PC-9 (cell line): ENCODE results near the gene UTF1. TPM values are rescaled to one million over a fixed set of nuclear protein-coding genes. Genes with fewer than 3 reads are reported as not detected.

ENCODE experiments used
- BruUV-seq: library from RNA; stranded (reverse); fragments of 400-500 nt; replicated peaks from 2 replicates; lab custom pipeline; 2021; lab: Mats Ljungman, UMichigan
- CTCF ChIA-PET: fragments of 300-600 bp; sonication (Branson Sonifier 250); formaldehyde crosslinking; loops from one replicate; lab custom pipeline; 2022; ENCODE audit warnings: antibody characterized with exemption; lab: Charles Lee
- POLR2A ChIA-PET: fragments of 300-600 bp; sonication (Branson Sonifier 250); formaldehyde crosslinking; loops from one replicate; lab custom pipeline; 2022; ENCODE audit warnings: antibody characterized with exemption; ENCODE audit not compliant: unreplicated experiment; lab: Charles Lee
- DNase-seq, 2 experiments: peaks; one replicate each; pipeline versions ENCODE4 v3.0.0 to v3.0.0-alpha.2; 2015 to 2022; ENCODE audit warnings: mixed read lengths in 1 of 2
- H2AFZ ChIP-seq: fragments of 200-600 bp; sonication (generic); 2 replicates; pipeline ENCODE4 v1.8.1; 2017; ENCODE audit warnings: antibody characterized with exemption
- H3F3A ChIP-seq: fragments of 200-600 bp; sonication (generic); 2 replicates; pipeline ENCODE4 v1.8.1; 2017; ENCODE audit warnings: antibody characterized with exemption, mild to moderate bottlenecking, low read depth; ENCODE audit not compliant: insufficient read depth
- H3K27ac ChIP-seq: fragments of 200-600 bp; sonication (generic); 2 replicates; pipeline ENCODE4 v1.6.1; 2016; ENCODE audit warnings: mixed run types
- H3K27me3 ChIP-seq: fragments of 200-600 bp; sonication (generic); 2 replicates; pipeline ENCODE4 v1.6.1; 2016; ENCODE audit warnings: low read depth, mixed run types; ENCODE audit not compliant: insufficient read depth
- H3K36me3 ChIP-seq: fragments of 200-600 bp; sonication (generic); 2 replicates; pipeline ENCODE4 v1.6.1; 2016; ENCODE audit warnings: low read depth, mixed run types
- H3K4me1 ChIP-seq: fragments of 200-600 bp; sonication (generic); replicated peaks from 2 replicates; pipeline ENCODE4 v1.6.1; 2016; ENCODE audit warnings: mixed run types; ENCODE audit not compliant: insufficient read depth
- H3K4me2 ChIP-seq: fragments of 200-600 bp; sonication (generic); 2 replicates; pipeline ENCODE4 v1.6.1; 2017; ENCODE audit warnings: mixed run types
- H3K4me3 ChIP-seq: fragments of 200-600 bp; sonication (generic); 2 replicates; pipeline ENCODE4 v1.6.1; 2016; ENCODE audit warnings: mixed run types
- H3K79me2 ChIP-seq: fragments of 200-600 bp; sonication (generic); 2 replicates; pipeline ENCODE4 v1.6.1; 2017; ENCODE audit warnings: low read depth, mixed run types
- H3K9me2 ChIP-seq: fragments of 200-600 bp; sonication (generic); 2 replicates; pipeline ENCODE4 v1.8.1; 2017; ENCODE audit warnings: mild to moderate bottlenecking; ENCODE audit not compliant: insufficient read depth
- H3K9me3 ChIP-seq: fragments of 200-600 bp; sonication (generic); 2 replicates; pipeline ENCODE4 v1.8.1; 2016; ENCODE audit warnings: low read depth; ENCODE audit not compliant: insufficient read depth
- H4K20me1 ChIP-seq: fragments of 200-600 bp; sonication (generic); 2 replicates; pipeline ENCODE4 v1.8.1; 2017; ENCODE audit not compliant: insufficient read depth
- EZH2 ChIP-seq: fragments of 200-600 bp; sonication (generic); IDR thresholded peaks from 2 replicates; pipeline ENCODE4 v1.8.0; 2017; ENCODE audit warnings: antibody characterized with exemption, low read depth
- intact Hi-C: fragments of 100-400 bp; cut with micrococcal nuclease; formaldehyde crosslinking; loops from one replicate; pipeline ENCODE4 v1.10.0; 2022; ENCODE audit not compliant: unreplicated experiment
- total RNA-seq: library from RNA; stranded (reverse); gene quantifications from 2 replicates; pipeline ENCODE4 v1.2.3, GENCODE V29; 2021
- TF ChIP-seq, protein P1 (sequence below): fragments of 200-600 bp; sonication (generic); conservative IDR thresholded peaks from 2 replicates; pipeline ENCODE4 v1.6.1; 2017; ENCODE audit warnings: mixed run types, antibody characterized with exemption, mild to moderate bottlenecking, moderate library complexity

Gene UTF1
- total RNA-seq, 1 experiment from 2014 or later, result not detected

DNA sequence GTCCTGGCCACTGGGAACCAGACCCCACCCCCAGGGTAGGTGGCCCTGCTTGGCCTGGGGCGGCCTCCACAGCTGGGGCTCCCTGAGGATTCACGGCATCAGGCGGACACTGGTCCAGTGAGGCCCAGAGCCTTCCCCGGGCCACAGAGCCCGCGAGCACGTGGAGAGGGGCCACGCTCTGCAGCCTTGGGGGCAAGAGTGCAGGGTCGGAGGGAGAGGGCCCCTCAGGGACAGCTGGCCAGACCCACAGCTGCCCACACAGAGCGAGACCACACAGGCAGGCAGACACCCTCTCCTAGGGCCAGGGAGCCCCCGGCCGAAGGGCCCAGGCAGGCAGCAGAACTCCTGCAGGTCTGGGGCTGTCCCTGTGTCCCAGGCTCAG is 18.3 kb downstream of the UTF1 start:
- Histone ChIP-seq H3K36me3 (no peaks in the 10 kb centered on the region), H3K9me3 (no peaks in the 10 kb centered on the region), H3K4me3 (no peak overlapping the region), H3K9me2 (no peaks in the 10 kb centered on the region), H4K20me1 (no peaks in the 10 kb centered on the region), H3K79me2 (no peaks in the 10 kb centered on the region), H3K27me3 (peaks cover 4% of the 10 kb centered on the region; the same call in 1 of the 2 replicates), H2AFZ (no peak overlapping the region), H3K27ac (no peak overlapping the region), H3K4me1 (no peaks in the 10 kb centered on the region), H3K4me2 (no peak overlapping the region), H3F3A (no peaks in the 10 kb centered on the region)
- TF ChIP-seq, protein P1, sequence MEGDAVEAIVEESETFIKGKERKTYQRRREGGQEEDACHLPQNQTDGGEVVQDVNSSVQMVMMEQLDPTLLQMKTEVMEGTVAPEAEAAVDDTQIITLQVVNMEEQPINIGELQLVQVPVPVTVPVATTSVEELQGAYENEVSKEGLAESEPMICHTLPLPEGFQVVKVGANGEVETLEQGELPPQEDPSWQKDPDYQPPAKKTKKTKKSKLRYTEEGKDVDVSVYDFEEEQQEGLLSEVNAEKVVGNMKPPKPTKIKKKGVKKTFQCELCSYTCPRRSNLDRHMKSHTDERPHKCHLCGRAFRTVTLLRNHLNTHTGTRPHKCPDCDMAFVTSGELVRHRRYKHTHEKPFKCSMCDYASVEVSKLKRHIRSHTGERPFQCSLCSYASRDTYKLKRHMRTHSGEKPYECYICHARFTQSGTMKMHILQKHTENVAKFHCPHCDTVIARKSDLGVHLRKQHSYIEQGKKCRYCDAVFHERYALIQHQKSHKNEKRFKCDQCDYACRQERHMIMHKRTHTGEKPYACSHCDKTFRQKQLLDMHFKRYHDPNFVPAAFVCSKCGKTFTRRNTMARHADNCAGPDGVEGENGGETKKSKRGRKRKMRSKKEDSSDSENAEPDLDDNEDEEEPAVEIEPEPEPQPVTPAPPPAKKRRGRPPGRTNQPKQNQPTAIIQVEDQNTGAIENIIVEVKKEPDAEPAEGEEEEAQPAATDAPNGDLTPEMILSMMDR, result no peak
- TF ChIP-seq EZH2, result no peak
- BruUV-seq, result no TSS peak
- no peak for DNase-seq
- intact Hi-C loops, result no loop called here
- CTCF ChIA-PET, result no interaction called here
- POLR2A ChIA-PET, result no interaction called here

DNA sequence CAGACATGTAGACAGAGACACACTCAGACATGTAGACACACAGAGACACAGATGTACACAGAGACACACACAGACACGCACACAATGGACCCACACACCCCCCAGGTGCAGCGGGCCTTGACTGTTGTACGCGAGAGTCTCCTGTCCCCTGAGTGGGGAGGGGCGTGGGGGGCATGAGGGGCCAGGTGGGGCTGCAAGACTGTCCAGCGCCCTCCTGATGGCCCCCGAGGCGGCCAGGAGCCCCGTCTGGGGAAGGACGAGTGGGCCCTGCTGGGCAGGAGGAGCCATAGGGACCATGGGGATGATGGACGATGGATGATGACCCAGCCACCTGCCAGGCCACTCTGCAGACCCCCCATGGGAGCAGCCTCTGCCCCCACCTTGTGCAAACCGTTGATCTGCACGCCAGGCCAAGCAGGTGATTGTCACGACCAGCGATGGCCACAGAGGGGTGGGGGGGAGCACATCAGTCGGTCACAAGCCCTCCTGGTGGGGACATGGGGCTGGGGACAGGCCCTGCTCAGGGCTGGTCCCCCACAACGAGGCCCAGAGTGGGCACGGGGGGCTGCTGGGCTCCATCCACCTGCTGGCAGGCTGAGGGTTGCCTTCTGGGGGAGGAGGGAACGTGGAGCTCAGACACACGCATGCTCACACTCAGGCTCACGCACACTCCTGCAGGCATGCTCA is 19.2 kb downstream of the UTF1 start:
- intact Hi-C loops, result no loop called here
- H3F3A ChIP-seq, result no peaks in the 10 kb centered on the region
- no peaks in the 10 kb centered on the region for H3K9me2 ChIP-seq
- POLR2A ChIA-PET, result no interaction called here
- H3K4me3 ChIP-seq, result no peak overlapping the region
- no peak overlapping the region for H2AFZ ChIP-seq
- H3K27me3 ChIP-seq, result peaks cover 4% of the 10 kb centered on the region; the same call in 1 of the 2 replicates
- no peaks in the 10 kb centered on the region for H3K36me3 ChIP-seq
- H3K9me3 ChIP-seq, result no peaks in the 10 kb centered on the region
- no peaks in the 10 kb centered on the region for H3K4me1 ChIP-seq
- H3K79me2 ChIP-seq, result no peaks in the 10 kb centered on the region
- DNase-seq, result no peak
- no peaks in the 10 kb centered on the region for H4K20me1 ChIP-seq
- H3K27ac ChIP-seq, result no peak overlapping the region
- CTCF ChIA-PET, result no interaction called here
- no peak for TF ChIP-seq EZH2
- TF ChIP-seq, protein P1, result no peak
- BruUV-seq, result no TSS peak
- H3K4me2 ChIP-seq, result no peak overlapping the region

DNA sequence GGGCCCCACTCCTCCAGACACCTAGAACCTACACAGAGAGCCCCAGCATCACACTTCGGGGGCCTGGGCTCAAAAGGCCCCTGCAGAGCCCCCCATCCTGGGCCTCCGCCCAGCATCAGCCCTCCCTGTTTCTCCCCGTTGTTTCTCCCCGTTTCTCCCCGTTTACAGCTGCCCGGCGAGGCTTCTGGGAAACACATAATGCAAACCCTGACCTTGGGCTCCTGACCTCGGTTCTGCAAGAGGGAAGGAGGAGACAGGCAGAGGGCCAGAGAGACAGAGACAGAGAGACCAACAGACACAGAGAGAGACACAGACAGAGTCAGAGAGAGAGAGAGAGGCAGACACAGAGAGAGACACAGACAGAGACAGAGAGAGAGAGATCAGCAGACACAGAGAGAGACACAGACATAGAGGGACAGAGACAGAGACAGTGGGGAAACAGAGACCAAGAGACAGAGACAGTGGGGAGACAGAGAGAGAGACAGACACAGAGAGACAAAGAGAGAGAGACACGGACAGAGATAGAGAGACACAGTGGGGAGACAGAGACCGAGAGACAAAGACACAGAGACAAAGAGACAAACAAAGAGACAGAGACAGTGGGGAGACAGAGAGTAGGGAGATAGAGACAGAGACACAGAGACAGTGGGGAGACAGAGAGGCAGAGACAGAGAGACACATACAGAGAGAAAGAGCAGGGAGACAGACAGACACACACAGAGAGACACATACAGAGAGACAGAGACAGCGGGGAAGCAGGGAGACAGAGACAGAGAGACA is 20.1 kb downstream of the UTF1 start:
- Histone ChIP-seq H3F3A (no peaks in the 10 kb centered on the region), H3K36me3 (no peaks in the 10 kb centered on the region), H3K4me2 (no peak overlapping the region), H4K20me1 (no peaks in the 10 kb centered on the region), H3K27me3 (peaks cover 4% of the 10 kb centered on the region; the same call in 1 of the 2 replicates), H3K4me1 (no peaks in the 10 kb centered on the region), H3K4me3 (no peak overlapping the region), H3K79me2 (no peaks in the 10 kb centered on the region), H3K27ac (no peak overlapping the region), H3K9me2 (no peaks in the 10 kb centered on the region), H2AFZ (no peak overlapping the region), H3K9me3 (no peaks in the 10 kb centered on the region)
- intact Hi-C loops, result no loop called here
- DNase-seq, result no peak
- POLR2A ChIA-PET, result no interaction called here
- BruUV-seq, result no TSS peak
- CTCF ChIA-PET, result no interaction called here
- TF ChIP-seq EZH2, result no peak
- TF ChIP-seq, protein P1, result no peak
